ENCODE data around the gene MYO18B. TPM values are rescaled to one million over a fixed set of nuclear protein-coding genes. Genes with fewer than 3 reads are reported as not detected.
A peak's percentile ranks its signal among the peaks of the same experiment; 100 is the strongest.

MYO18B gene
- total and polyA plus RNA-seq, 7 donors = 79.3 to 434 (median 273) TPM

DNA sequence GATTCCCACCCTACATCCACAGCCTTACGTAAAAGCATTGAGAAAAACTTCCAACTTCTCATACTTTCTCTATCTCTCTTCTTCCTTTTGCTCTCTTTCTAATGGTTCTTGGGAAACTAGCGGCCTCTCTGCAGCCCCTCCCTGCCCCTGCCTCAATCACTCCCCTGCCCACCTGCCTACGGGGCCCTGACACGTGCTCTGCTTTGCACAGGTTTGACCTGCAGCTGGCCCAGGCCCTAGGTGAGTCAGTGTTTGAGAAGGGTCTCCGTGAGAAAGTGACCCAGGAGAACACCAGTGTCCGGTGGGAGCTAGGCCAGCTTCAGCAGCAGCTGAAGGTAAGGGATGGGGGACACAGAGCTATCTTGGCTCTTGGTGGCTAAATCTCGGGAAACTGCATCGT, 160.4 kb downstream of the MYO18B start:
- intact Hi-C loops (cut with DNase I) = no loop called here
- peaks cover 13 to 100% of the 10 kb centered on the region in 2 donors for H3K36me3 ChIP-seq (ENCODE audit: insufficient read depth in 1 of 2, low read depth in 1 of 2)
- ATAC-seq = no peak
- no peak overlapping the region for H3K27ac ChIP-seq
- 72 to 77% (median 74%) methylated on average over 8 of the region's 8 CpGs for WGBS, 3 donors
- no peak overlapping the region for H3K4me3 ChIP-seq
- no peak for DNase-seq
- H3K4me1 ChIP-seq = no peaks in the 10 kb centered on the region
- H3K27me3 ChIP-seq (ENCODE audit: insufficient read depth in 3 of 3, low read length in 2 of 3) = no peaks in the 10 kb centered on the region
- H3K9me3 ChIP-seq = no peaks in the 10 kb centered on the region
- TF ChIP-seq, protein P1, sequence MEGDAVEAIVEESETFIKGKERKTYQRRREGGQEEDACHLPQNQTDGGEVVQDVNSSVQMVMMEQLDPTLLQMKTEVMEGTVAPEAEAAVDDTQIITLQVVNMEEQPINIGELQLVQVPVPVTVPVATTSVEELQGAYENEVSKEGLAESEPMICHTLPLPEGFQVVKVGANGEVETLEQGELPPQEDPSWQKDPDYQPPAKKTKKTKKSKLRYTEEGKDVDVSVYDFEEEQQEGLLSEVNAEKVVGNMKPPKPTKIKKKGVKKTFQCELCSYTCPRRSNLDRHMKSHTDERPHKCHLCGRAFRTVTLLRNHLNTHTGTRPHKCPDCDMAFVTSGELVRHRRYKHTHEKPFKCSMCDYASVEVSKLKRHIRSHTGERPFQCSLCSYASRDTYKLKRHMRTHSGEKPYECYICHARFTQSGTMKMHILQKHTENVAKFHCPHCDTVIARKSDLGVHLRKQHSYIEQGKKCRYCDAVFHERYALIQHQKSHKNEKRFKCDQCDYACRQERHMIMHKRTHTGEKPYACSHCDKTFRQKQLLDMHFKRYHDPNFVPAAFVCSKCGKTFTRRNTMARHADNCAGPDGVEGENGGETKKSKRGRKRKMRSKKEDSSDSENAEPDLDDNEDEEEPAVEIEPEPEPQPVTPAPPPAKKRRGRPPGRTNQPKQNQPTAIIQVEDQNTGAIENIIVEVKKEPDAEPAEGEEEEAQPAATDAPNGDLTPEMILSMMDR (IDR thresholded peaks at IDR 0.05) = no peak

DNA sequence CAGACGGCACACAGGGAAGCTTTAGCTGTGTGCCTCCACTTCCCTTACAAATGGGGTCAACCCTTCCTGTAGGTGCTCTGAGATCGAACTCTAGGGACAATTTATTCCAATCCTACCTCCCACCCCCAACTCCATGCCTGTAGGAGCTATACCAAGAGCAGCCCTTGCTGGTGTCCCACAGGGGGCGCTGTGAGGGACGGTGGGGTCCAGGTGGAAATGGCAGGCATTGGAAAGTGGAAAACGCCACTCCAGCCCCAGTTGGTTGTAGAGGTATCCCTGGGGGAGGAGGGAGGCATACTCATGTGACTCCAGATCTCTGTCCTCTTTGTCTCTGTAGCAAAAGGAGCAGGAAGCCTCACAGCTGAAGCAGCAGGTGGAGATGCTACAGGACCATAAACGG, 161.3 kb downstream of the MYO18B start:
- no peak overlapping the region for H3K27ac ChIP-seq
- no peak overlapping the region for H3K4me3 ChIP-seq
- H3K27me3 ChIP-seq (ENCODE audit: insufficient read depth in 3 of 3, low read length in 2 of 3) = no peaks in the 10 kb centered on the region
- DNase-seq = no peak
- no peaks in the 10 kb centered on the region for H3K9me3 ChIP-seq
- H3K36me3 ChIP-seq (ENCODE audit: insufficient read depth in 1 of 2, low read depth in 1 of 2) = peaks cover 6 to 100% of the 10 kb centered on the region in 2 donors
- intact Hi-C loops (cut with DNase I) = no loop called here
- no peak for ATAC-seq
- no peaks in the 10 kb centered on the region for H3K4me1 ChIP-seq
- TF ChIP-seq, protein P1 (IDR thresholded peaks at IDR 0.05) = no peak
- WGBS, 3 donors = 55 to 64% (median 59%) methylated on average over 6 of the region's 6 CpGs

- peak in 3 of 4 donors; percentile 33 to 35 (median 35) for ATAC-seq
- no peak for DNase-seq
- intact Hi-C loops (cut with DNase I) = no loop called here
- H3K4me3 ChIP-seq = no peak overlapping the region
- TF ChIP-seq, protein P1 (IDR thresholded peaks at IDR 0.05) = no peak
- H3K27ac ChIP-seq = no peak overlapping the region
- H3K9me3 ChIP-seq = no peaks in the 10 kb centered on the region
- H3K36me3 ChIP-seq (ENCODE audit: insufficient read depth in 1 of 2, low read depth in 1 of 2) = peaks cover 4 to 100% of the 10 kb centered on the region in 2 donors
- no peaks in the 10 kb centered on the region for H3K4me1 ChIP-seq
- 63 to 71% (median 67%) methylated on average over 13 of the region's 13 CpGs for WGBS, 3 donors
- no peaks in the 10 kb centered on the region for H3K27me3 ChIP-seq (ENCODE audit: insufficient read depth in 3 of 3, low read length in 2 of 3)
Measured at GRCh38 chr22:25908212-25908611, 166.2 kb downstream of the MYO18B start.

DNA sequence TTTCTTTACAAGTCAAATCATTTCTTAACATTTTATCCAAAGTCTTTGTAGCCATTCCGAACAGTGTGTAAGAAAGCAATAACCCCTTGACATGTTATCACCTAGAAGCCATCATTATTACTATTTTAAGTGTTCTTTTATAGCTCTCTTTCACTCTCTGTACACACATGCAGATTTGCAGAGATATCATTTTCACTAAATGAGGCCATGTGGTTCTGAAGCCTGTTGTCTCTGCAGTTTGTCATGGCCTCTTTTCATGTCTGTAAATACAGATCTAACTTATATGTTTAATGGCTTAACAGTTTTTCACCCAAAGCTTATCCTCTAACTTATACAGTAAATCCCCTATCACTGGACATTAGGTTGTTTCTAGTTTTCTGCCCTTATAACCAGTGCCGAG, 166.8 kb downstream of the MYO18B start:
- H3K36me3 ChIP-seq (ENCODE audit: insufficient read depth in 1 of 2, low read depth in 1 of 2) = peaks cover 3 to 100% of the 10 kb centered on the region in 2 donors
- no peak for ATAC-seq

More for the DNA sequence above, 166.8 kb downstream of the MYO18B start:
- H3K9me3 ChIP-seq = no peaks in the 10 kb centered on the region
- H3K4me3 ChIP-seq = no peak overlapping the region
- H3K4me1 ChIP-seq = no peaks in the 10 kb centered on the region
- H3K27ac ChIP-seq = no peak overlapping the region
- no peak for DNase-seq
- no peaks in the 10 kb centered on the region for H3K27me3 ChIP-seq (ENCODE audit: insufficient read depth in 3 of 3, low read length in 2 of 3)
- TF ChIP-seq, protein P1 (IDR thresholded peaks at IDR 0.05) = no peak
- 80 to 94% (median 85%) methylated on average over 2 of the region's 2 CpGs for WGBS, 3 donors
- intact Hi-C loops (cut with DNase I) = no loop called here

All from psoas muscle (tissue), 8 donors.